ENCODE data around the gene KCNK16.
"Not testable (repeated sequence)": the region's sequence is repeated elsewhere in the genome, so short reads cannot be mapped to it uniquely, and the experiment has no call there.

Gene KCNK16

GRCh38 chr6:39309942-39310531, 12.5 kb downstream of the KCNK16 start:
- peak; percentile 93 for DNase-seq (ENCODE audit: low spot score)

- no peak for DNase-seq (ENCODE audit: low spot score)
Observed at GRCh38 chr6:39307462-39307861, 15.0 kb downstream of the KCNK16 start.

- DNase-seq (ENCODE audit: low spot score), result no peak
Observed at GRCh38 chr6:39304951-39305350, 17.6 kb downstream of the KCNK16 start.

- no peak for DNase-seq (ENCODE audit: low spot score)
Observed at GRCh38 chr6:39303425-39304153, 18.9 kb downstream of the KCNK16 start.

- peak; percentile 87 for DNase-seq (ENCODE audit: low spot score)
Observed at GRCh38 chr6:39302669-39303424, 19.7 kb downstream of the KCNK16 start.

- DNase-seq (ENCODE audit: low spot score), result no peak
Observed at GRCh38 chr6:39302011-39302410, 20.5 kb downstream of the KCNK16 start.

- DNase-seq (ENCODE audit: low spot score), result no peak
Observed at GRCh38 chr6:39301606-39302005, 20.9 kb downstream of the KCNK16 start.

- DNase-seq (ENCODE audit: low spot score), result no peak
Observed at GRCh38 chr6:39300739-39301138, 21.8 kb downstream of the KCNK16 start.

GRCh38 chr6:39298061-39298460, 24.4 kb downstream of the KCNK16 start:
- no peak for DNase-seq (ENCODE audit: low spot score)

GRCh38 chr6:39296745-39297640, 25.5 kb downstream of the KCNK16 start:
- no peak for DNase-seq (ENCODE audit: low spot score)

- DNase-seq (ENCODE audit: low spot score), result no peak
Observed at GRCh38 chr6:39295611-39296011, 26.9 kb downstream of the KCNK16 start.

- DNase-seq (ENCODE audit: low spot score), result no peak
Observed at GRCh38 chr6:39294899-39295298, 27.6 kb downstream of the KCNK16 start.

GRCh38 chr6:39294133-39294532, 28.4 kb downstream of the KCNK16 start:
- DNase-seq (ENCODE audit: low spot score), result no peak

GRCh38 chr6:39292637-39293036, 29.9 kb downstream of the KCNK16 start:
- DNase-seq (ENCODE audit: low spot score), result no peak

GRCh38 chr6:39289490-39289889, 33.0 kb downstream of the KCNK16 start:
- DNase-seq (ENCODE audit: low spot score), result no peak

GRCh38 chr6:39287601-39288000, 34.9 kb downstream of the KCNK16 start:
- DNase-seq (ENCODE audit: low spot score), result no peak

GRCh38 chr6:39286596-39286995, 35.9 kb downstream of the KCNK16 start:
- not testable (repeated sequence) for DNase-seq (ENCODE audit: low spot score)

GRCh38 chr6:39282774-39283173, 39.7 kb downstream of the KCNK16 start:
- DNase-seq (ENCODE audit: low spot score), result no peak

GRCh38 chr6:39281312-39281980, 41.1 kb downstream of the KCNK16 start:
- no peak for DNase-seq (ENCODE audit: low spot score)

- no peak for DNase-seq (ENCODE audit: low spot score)
Observed at GRCh38 chr6:39280247-39280731, 42.2 kb downstream of the KCNK16 start.

GRCh38 chr6:39279539-39279938, 43.0 kb downstream of the KCNK16 start:
- DNase-seq (ENCODE audit: low spot score), result no peak

Data from hepatic stellate cell (primary cell).